Thymus (tissue), 14 donors: Measurements from ENCODE around the gene GAGE13. TPM values are rescaled to one million over a fixed set of nuclear protein-coding genes. Genes with fewer than 3 reads are reported as not detected.
A peak's percentile ranks its signal among the peaks of the same experiment; 100 is the strongest.
"Not testable (repeated sequence)": the region's sequence is repeated elsewhere in the genome, so short reads cannot be mapped to it uniquely, and the experiment has no call there.

Source experiments
- DNase-seq, 9 donors: peaks; one replicate each; pipeline ENCODE4 v3.0.0-alpha.2; 2013; ENCODE audit warnings: low spot score in 9 of 9, low read depth in 6 of 9, missing footprints in 1 of 9
- H3K27ac ChIP-seq, 2 donors: one replicate each; pipeline ENCODE4 v1.5.1; 2013; ENCODE audit warnings: control low read depth in 1 of 2, low read depth in 1 of 2, low read length in 1 of 2, mild to moderate bottlenecking in 1 of 2, moderate library complexity in 1 of 2
- H3K27me3 ChIP-seq, 2 donors: one replicate each; pipeline ENCODE4 v1.5.1; 2013; ENCODE audit warnings: low read length in 1 of 2; ENCODE audit not compliant: control insufficient read depth in 2 of 2, insufficient read depth in 1 of 2
- H3K36me3 ChIP-seq, 2 donors: one replicate each; pipeline ENCODE4 v1.5.1; 2013; ENCODE audit warnings: low read length in 1 of 2, mild to moderate bottlenecking in 1 of 2, moderate library complexity in 1 of 2; ENCODE audit not compliant: control insufficient read depth in 2 of 2, insufficient read depth in 2 of 2
- H3K4me1 ChIP-seq, 2 donors: one replicate each; pipeline ENCODE4 v1.5.1; 2013; ENCODE audit warnings: low read length in 2 of 2; ENCODE audit not compliant: control insufficient read depth in 2 of 2, insufficient read depth in 2 of 2
- H3K4me3 ChIP-seq, 2 donors: one replicate each; pipeline ENCODE4 v1.5.1; 2013; ENCODE audit warnings: low read length in 2 of 2, control low read depth in 1 of 2, mild to moderate bottlenecking in 1 of 2
- H3K9me3 ChIP-seq, 2 donors: one replicate each; pipeline ENCODE4 v1.5.1; 2013; ENCODE audit warnings: low read length in 1 of 2, mild to moderate bottlenecking in 1 of 2; ENCODE audit not compliant: control insufficient read depth in 2 of 2, insufficient read depth in 1 of 2
- WGBS: extraction: QIAGEN DNeasy Blood & Tissue Kit; methylation state at CpG from one replicate; pipeline ENCODE4 v1.1.7; 2013; 5-methylcytosine and 5-hydroxymethylcytosine counted together
- long read RNA-seq, 10 donors: transcript quantifications; one replicate each; lab custom pipeline, GENCODE V29; 2026
- polyA plus RNA-seq: library from polyadenylated mRNA; stranded (reverse); fragments of 200-250 nt; gene quantifications from one replicate; pipeline ENCODE4 v1.2.3, GENCODE V29; 2013
- total RNA-seq: library from RNA; stranded (reverse); fragments of 120-200 nt; gene quantifications from one replicate; pipeline ENCODE4 v1.2.4, GENCODE V29; 2013
- donor health status: healthy.

Gene GAGE13
- not detected for total RNA-seq
- polyA plus RNA-seq, result not detected
- long read RNA-seq, donor 1, result 0 reads
- long read RNA-seq, donor 2, result 0 reads
- long read RNA-seq, donor 3, result 0 reads
- long read RNA-seq, donor 4, result 0 reads
- long read RNA-seq, donor 5, result 0 reads
- long read RNA-seq, donor 6, result 0 reads
- long read RNA-seq, donor 7, result 0 reads
- long read RNA-seq, donor 8, result 0 reads
- long read RNA-seq, donor 9, result 0 reads
- long read RNA-seq, donor 10, result 0 reads

GRCh38 chrX:49331282-49331681 lies at the start of gene GAGE13:
Gene GAGE13 (plus strand): TSS chrX:49331582. CDS start chrX:49332738, 1,156 bp downstream.
- not testable (repeated sequence) for H3K36me3 ChIP-seq, H3K4me1 ChIP-seq, DNase-seq, H3K27ac ChIP-seq, H3K27me3 ChIP-seq, H3K4me3 ChIP-seq, H3K9me3 ChIP-seq
- WGBS, result no CpG with 5 or more reads among the region's 16 CpGs

- Histone ChIP-seq H3K9me3 (no peaks in the 10 kb centered on the region), H3K27ac (no peak overlapping the region), H3K36me3 (no peaks in the 10 kb centered on the region), H3K4me1 (peaks cover 4 to 14% of the 10 kb centered on the region in 2 donors), H3K4me3 (no peak overlapping the region), H3K27me3 (no peaks in the 10 kb centered on the region)
- no peak for DNase-seq
- 94% methylated on average over 11 of the region's 11 CpGs for WGBS
These were observed 48.8 kb upstream of the GAGE13 start for GRCh38 chrX:49282647-49283011.

- Histone ChIP-seq H3K9me3 (no peaks in the 10 kb centered on the region), H3K36me3 (no peaks in the 10 kb centered on the region), H3K27ac (no peak overlapping the region), H3K4me1 (no peaks in the 10 kb centered on the region), H3K27me3 (no peaks in the 10 kb centered on the region), H3K4me3 (no peak overlapping the region)
- no peak for DNase-seq
- WGBS, result 98% methylated on average over 3 of the region's 3 CpGs
These were observed 47.2 kb upstream of the GAGE13 start for GRCh38 chrX:49284212-49284611.

- H3K4me3 ChIP-seq, result no peak overlapping the region
- H3K9me3 ChIP-seq, result no peaks in the 10 kb centered on the region
- no peaks in the 10 kb centered on the region for H3K36me3 ChIP-seq
- WGBS, result 97% methylated on average over 18 of the region's 18 CpGs
- H3K27ac ChIP-seq, result no peak overlapping the region
- DNase-seq, result no peak
- no peaks in the 10 kb centered on the region for H3K27me3 ChIP-seq
- no peaks in the 10 kb centered on the region for H3K4me1 ChIP-seq
These were observed 45.2 kb upstream of the GAGE13 start for GRCh38 chrX:49286136-49286535.

- no peak overlapping the region for H3K27ac ChIP-seq
- no peaks in the 10 kb centered on the region for H3K9me3 ChIP-seq
- no peak overlapping the region for H3K4me3 ChIP-seq
- no peaks in the 10 kb centered on the region for H3K36me3 ChIP-seq
- no peaks in the 10 kb centered on the region for H3K27me3 ChIP-seq
- 99% methylated on average over 4 of the region's 4 CpGs for WGBS
- no peaks in the 10 kb centered on the region for H3K4me1 ChIP-seq
- DNase-seq, result no peak
These were observed 44.8 kb upstream of the GAGE13 start for GRCh38 chrX:49286581-49286980.

- no peak overlapping the region for H3K27ac ChIP-seq
- no peaks in the 10 kb centered on the region for H3K36me3 ChIP-seq
- WGBS, result 88% methylated on average over 1 of the region's 1 CpG
- no peaks in the 10 kb centered on the region for H3K4me1 ChIP-seq
- no peaks in the 10 kb centered on the region for H3K27me3 ChIP-seq
- no peak for DNase-seq
- H3K9me3 ChIP-seq, result no peaks in the 10 kb centered on the region
- H3K4me3 ChIP-seq, result no peak overlapping the region
These were observed 43.7 kb upstream of the GAGE13 start for GRCh38 chrX:49287665-49288064.

- Histone ChIP-seq H3K27me3 (no peaks in the 10 kb centered on the region), H3K4me1 (no peaks in the 10 kb centered on the region), H3K4me3 (no peak overlapping the region), H3K9me3 (no peaks in the 10 kb centered on the region), H3K27ac (no peak overlapping the region), H3K36me3 (no peaks in the 10 kb centered on the region)
- no peak for DNase-seq
- WGBS, result 88% methylated on average over 7 of the region's 7 CpGs
These were observed 41.2 kb upstream of the GAGE13 start for GRCh38 chrX:49290215-49290614.

GRCh38 chrX:49291615-49292337 lies 39.6 kb upstream of the GAGE13 start:
- no peaks in the 10 kb centered on the region for H3K36me3 ChIP-seq
- WGBS, result 26% methylated on average over 11 of the region's 11 CpGs
- no peak overlapping the region for H3K27ac ChIP-seq
- H3K4me1 ChIP-seq, result no peaks in the 10 kb centered on the region
- no peak overlapping the region for H3K4me3 ChIP-seq
- no peaks in the 10 kb centered on the region for H3K27me3 ChIP-seq
- DNase-seq, result peak in 2 of 9 donors; percentile 71 to 75
- no peaks in the 10 kb centered on the region for H3K9me3 ChIP-seq

- WGBS, result 95% methylated on average over 17 of the region's 17 CpGs
- H3K9me3 ChIP-seq, result no peaks in the 10 kb centered on the region
- H3K4me3 ChIP-seq, result no peak overlapping the region
- no peaks in the 10 kb centered on the region for H3K27me3 ChIP-seq
- no peak for DNase-seq
- H3K4me1 ChIP-seq, result no peaks in the 10 kb centered on the region
- no peaks in the 10 kb centered on the region for H3K36me3 ChIP-seq
- no peak overlapping the region for H3K27ac ChIP-seq
These were observed 38.7 kb upstream of the GAGE13 start for GRCh38 chrX:49292400-49293362.
